ENCODE data around the gene CAPRIN2.

- TF ChIP-seq CTCF (IDR thresholded peaks at IDR 0.05) (no peak), EP300 (IDR thresholded peaks at IDR 0.05) (no peak), POLR2A (IDR thresholded peaks at IDR 0.05) (no peak)
Measured at GRCh38 chr12:30754383-30754749, 385 bp downstream of the CAPRIN2 start.

Data from tibial nerve (tissue), 4 donors.